ENCODE measurements around the gene LRCH4. TPM values are rescaled to one million over a fixed set of nuclear protein-coding genes. Genes with fewer than 3 reads are reported as not detected.

The LRCH4 gene
- total and polyA plus RNA-seq, 2 of the 8 experiments (the other 6 are each of a cell fraction or from before 2014, with no cell fraction given) = 15.5 to 36.6 TPM

Small RNA genes lying within 50 kb of the gene (small RNA-seq; reads per million reads assigned to genes)
- not detected for gene RN7SL416P (ENCODE audit: insufficient read depth)
- not detected for gene SAP25 (ENCODE audit: insufficient read depth)

Other genes with a start within 250 kb of the LRCH4 start
- gene PILRB, start 228.0 kb downstream of the LRCH4 start, total RNA-seq (2021; fragmentation: NEBNext Ultra II Directional; extraction: Animal tissue kit (Norgen Biotek cat#: 25700)) = 32.2 and 34.4 TPM in 2 replicates
- 49.9 and 66.4 TPM in 2 replicates for gene PILRB, start 228.0 kb downstream of the LRCH4 start, polyA plus RNA-seq (2011; rRNA removed)
- gene PILRA, start 212.6 kb downstream of the LRCH4 start, total RNA-seq (2021; fragmentation: NEBNext Ultra II Directional; extraction: Animal tissue kit (Norgen Biotek cat#: 25700)) = 7.3 and 7.6 TPM in 2 replicates
- 10.6 and 14.6 TPM in 2 replicates for gene PILRA, start 212.6 kb downstream of the LRCH4 start, polyA plus RNA-seq (2011; rRNA removed)
- 1.4 and 2.7 TPM in 2 replicates for gene ZCWPW1, start 157.4 kb downstream of the LRCH4 start, total RNA-seq (2021; fragmentation: NEBNext Ultra II Directional; extraction: Animal tissue kit (Norgen Biotek cat#: 25700))
- gene ZCWPW1, start 157.4 kb downstream of the LRCH4 start, polyA plus RNA-seq (2011; rRNA removed) = 0.51 and 0.75 TPM in 2 replicates
- gene MEPCE, start 156.3 kb downstream of the LRCH4 start, total RNA-seq (2021; fragmentation: NEBNext Ultra II Directional; extraction: Animal tissue kit (Norgen Biotek cat#: 25700)) = 48.8 and 51.2 TPM in 2 replicates
- 22.8 and 25.8 TPM in 2 replicates for gene MEPCE, start 156.3 kb downstream of the LRCH4 start, polyA plus RNA-seq (2011; rRNA removed)
- 53.8 and 58.2 TPM in 2 replicates for gene PPP1R35, start 149.6 kb downstream of the LRCH4 start, total RNA-seq (2021; fragmentation: NEBNext Ultra II Directional; extraction: Animal tissue kit (Norgen Biotek cat#: 25700))
- 52.3 and 78.4 TPM in 2 replicates for gene PPP1R35, start 149.6 kb downstream of the LRCH4 start, polyA plus RNA-seq (2011; rRNA removed)
- 0.33 TPM in 1 of 2 replicates, not detected in the other for gene SPACDR, start 121.9 kb downstream of the LRCH4 start, total RNA-seq (2021; fragmentation: NEBNext Ultra II Directional; extraction: Animal tissue kit (Norgen Biotek cat#: 25700))
- 0.26 and 0.31 TPM in 2 replicates for gene SPACDR, start 121.9 kb downstream of the LRCH4 start, polyA plus RNA-seq (2011; rRNA removed)
- 20.3 and 24.1 TPM in 2 replicates for gene TSC22D4, start 106.9 kb downstream of the LRCH4 start, total RNA-seq (2021; fragmentation: NEBNext Ultra II Directional; extraction: Animal tissue kit (Norgen Biotek cat#: 25700))
- gene TSC22D4, start 106.9 kb downstream of the LRCH4 start, polyA plus RNA-seq (2011; rRNA removed) = 13.2 and 22.4 TPM in 2 replicates
- 4.5 and 4.6 TPM in 2 replicates for gene NYAP1, start 102.2 kb downstream of the LRCH4 start, total RNA-seq (2021; fragmentation: NEBNext Ultra II Directional; extraction: Animal tissue kit (Norgen Biotek cat#: 25700))
- gene NYAP1, start 102.2 kb downstream of the LRCH4 start, polyA plus RNA-seq (2011; rRNA removed) = 1.9 and 5.0 TPM in 2 replicates
- 7.6 TPM in 2 replicates for gene AGFG2, start 46.9 kb downstream of the LRCH4 start, total RNA-seq (2021; fragmentation: NEBNext Ultra II Directional; extraction: Animal tissue kit (Norgen Biotek cat#: 25700))
- 11.2 and 15.9 TPM in 2 replicates for gene AGFG2, start 46.9 kb downstream of the LRCH4 start, polyA plus RNA-seq (2011; rRNA removed)
- gene SAP25, start 12.2 kb downstream of the LRCH4 start, total RNA-seq (2021; fragmentation: NEBNext Ultra II Directional; extraction: Animal tissue kit (Norgen Biotek cat#: 25700)) = 5.4 and 5.8 TPM in 2 replicates
- 3.6 and 8.2 TPM in 2 replicates for gene SAP25, start 12.2 kb downstream of the LRCH4 start, polyA plus RNA-seq (2011; rRNA removed)
- gene FBXO24, start 199 bp upstream of the LRCH4 start, total RNA-seq (2021; fragmentation: NEBNext Ultra II Directional; extraction: Animal tissue kit (Norgen Biotek cat#: 25700)) = 0.35 and 0.59 TPM in 2 replicates
- 0.57 and 0.83 TPM in 2 replicates for gene FBXO24, start 199 bp upstream of the LRCH4 start, polyA plus RNA-seq (2011; rRNA removed)
- gene PCOLCE, start 16.2 kb upstream of the LRCH4 start, total RNA-seq (2021; fragmentation: NEBNext Ultra II Directional; extraction: Animal tissue kit (Norgen Biotek cat#: 25700)) = 69.2 and 70.6 TPM in 2 replicates
- gene PCOLCE, start 16.2 kb upstream of the LRCH4 start, polyA plus RNA-seq (2011; rRNA removed) = 21.5 and 46.6 TPM in 2 replicates
- gene MOSPD3, start 26.4 kb upstream of the LRCH4 start, total RNA-seq (2021; fragmentation: NEBNext Ultra II Directional; extraction: Animal tissue kit (Norgen Biotek cat#: 25700)) = 19.3 and 20.7 TPM in 2 replicates
- gene MOSPD3, start 26.4 kb upstream of the LRCH4 start, polyA plus RNA-seq (2011; rRNA removed) = 21.4 and 45.7 TPM in 2 replicates
- 4.9 and 5.7 TPM in 2 replicates for gene TFR2, start 55.4 kb upstream of the LRCH4 start, total RNA-seq (2021; fragmentation: NEBNext Ultra II Directional; extraction: Animal tissue kit (Norgen Biotek cat#: 25700))
- 4.6 and 6.0 TPM in 2 replicates for gene TFR2, start 55.4 kb upstream of the LRCH4 start, polyA plus RNA-seq (2011; rRNA removed)
- 1.7 and 2.1 TPM in 2 replicates for gene ACTL6B, start 70.3 kb upstream of the LRCH4 start, total RNA-seq (2021; fragmentation: NEBNext Ultra II Directional; extraction: Animal tissue kit (Norgen Biotek cat#: 25700))
- gene ACTL6B, start 70.3 kb upstream of the LRCH4 start, polyA plus RNA-seq (2011; rRNA removed) = 4.5 and 4.6 TPM in 2 replicates
- gene GNB2, start 87.6 kb upstream of the LRCH4 start, total RNA-seq (2021; fragmentation: NEBNext Ultra II Directional; extraction: Animal tissue kit (Norgen Biotek cat#: 25700)) = 157 and 160 TPM in 2 replicates
- gene GNB2, start 87.6 kb upstream of the LRCH4 start, polyA plus RNA-seq (2011; rRNA removed) = 260 and 351 TPM in 2 replicates
- gene GIGYF1, start 108.1 kb upstream of the LRCH4 start, total RNA-seq (2021; fragmentation: NEBNext Ultra II Directional; extraction: Animal tissue kit (Norgen Biotek cat#: 25700)) = 95.0 and 99.3 TPM in 2 replicates
- gene GIGYF1, start 108.1 kb upstream of the LRCH4 start, polyA plus RNA-seq (2011; rRNA removed) = 24.1 and 44.8 TPM in 2 replicates
- 92.5 and 96.7 TPM in 2 replicates for gene POP7, start 120.0 kb upstream of the LRCH4 start, total RNA-seq (2021; fragmentation: NEBNext Ultra II Directional; extraction: Animal tissue kit (Norgen Biotek cat#: 25700))
- gene POP7, start 120.0 kb upstream of the LRCH4 start, polyA plus RNA-seq (2011; rRNA removed) = 135 and 205 TPM in 2 replicates
- 0.48 and 0.95 TPM in 2 replicates for gene EPO, start 134.3 kb upstream of the LRCH4 start, total RNA-seq (2021; fragmentation: NEBNext Ultra II Directional; extraction: Animal tissue kit (Norgen Biotek cat#: 25700))
- 0.42 and 0.67 TPM in 2 replicates for gene EPO, start 134.3 kb upstream of the LRCH4 start, polyA plus RNA-seq (2011; rRNA removed)
- 0.04 TPM in 1 of 2 replicates, not detected in the other for gene ZAN, start 147.5 kb upstream of the LRCH4 start, total RNA-seq (2021; fragmentation: NEBNext Ultra II Directional; extraction: Animal tissue kit (Norgen Biotek cat#: 25700))
- 0.02 and 0.05 TPM in 2 replicates for gene ZAN, start 147.5 kb upstream of the LRCH4 start, polyA plus RNA-seq (2011; rRNA removed)
- 113 and 122 TPM in 2 replicates for gene EPHB4, start 241.4 kb upstream of the LRCH4 start, total RNA-seq (2021; fragmentation: NEBNext Ultra II Directional; extraction: Animal tissue kit (Norgen Biotek cat#: 25700))
- 85.0 and 141 TPM in 2 replicates for gene EPHB4, start 241.4 kb upstream of the LRCH4 start, polyA plus RNA-seq (2011; rRNA removed)

All from H1 (cell line).